AG04450 (cell line): ENCODE results near the gene EEF1AKMT4. TPM values are rescaled to one million over a fixed set of nuclear protein-coding genes. Genes with fewer than 3 reads are reported as not detected.
A peak's percentile ranks its signal among the peaks of the same experiment; 100 is the strongest.

Experiments
- CTCF ChIA-PET: fragments of 300-600, 350-600 bp; formaldehyde crosslinking; extraction: SDS; loops from one replicate; lab custom pipeline; 2022; ENCODE audit warnings: antibody characterized with exemption, inconsistent platforms; lab: Charles Lee
- POLR2A ChIA-PET: fragments of 350-600 bp; formaldehyde crosslinking; extraction: SDS; loops from one replicate; lab custom pipeline; 2021; ENCODE audit warnings: antibody characterized with exemption, inconsistent platforms; lab: Yijun Ruan, JAX
- DNase-seq: peaks from one replicate; pipeline ENCODE4 v3.0.0-alpha.2; 2011; ENCODE audit warnings: low read depth, low spot score
- H3K27ac ChIP-seq: one replicate; pipeline ENCODE4 v1.5.1; 2012; ENCODE audit warnings: low read depth, low read length, control low read depth
- H3K27me3 ChIP-seq: one replicate; pipeline ENCODE4 v1.6.0; 2012; ENCODE audit warnings: low read length; ENCODE audit not compliant: control insufficient read depth, insufficient read depth
- H3K4me3 ChIP-seq: 2 replicates; pipeline ENCODE4 v1.5.1; 2011; ENCODE audit warnings: mild to moderate bottlenecking, low read depth, low read length, control low read depth
- H3K9me3 ChIP-seq: 2 replicates; pipeline ENCODE4 v1.5.1; 2012; ENCODE audit warnings: low read length; ENCODE audit not compliant: control insufficient read depth, insufficient read depth
- polyA plus RNA-seq: library from polyadenylated mRNA; depleted of rRNA; stranded (reverse); fragments of >200 nt; gene quantifications from 2 replicates; pipeline ENCODE4 v1.2.3, GENCODE V29; 2011
- TF ChIP-seq, protein P1 (sequence below): IDR thresholded peaks from 2 replicates; pipeline ENCODE4 v1.5.1; 2011; ENCODE audit warnings: low read depth, low read length, control low read depth, inconsistent platforms

Gene EEF1AKMT4
- polyA plus RNA-seq, 1 experiment = 3.2 TPM

DNA sequence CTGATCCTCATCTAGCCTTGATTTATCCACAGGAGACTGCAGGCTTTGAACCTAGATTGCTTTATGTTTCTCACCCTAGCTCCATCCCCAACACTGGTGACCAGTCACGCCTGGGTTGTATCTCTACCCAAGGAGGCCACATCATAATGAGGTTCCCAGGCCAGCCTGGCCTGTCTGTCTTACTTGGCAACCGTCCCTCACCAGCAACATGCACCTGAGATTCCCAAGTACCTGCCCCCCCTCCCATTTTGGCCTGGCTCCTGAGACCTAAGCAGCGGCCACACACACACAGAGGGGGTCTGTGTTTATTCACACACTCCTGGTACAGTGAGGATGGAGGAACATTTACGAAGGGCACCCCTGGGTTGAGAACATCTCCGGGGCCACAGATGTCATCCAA lies 9.5 kb downstream of the EEF1AKMT4 start:
- Histone ChIP-seq H3K27me3 (peaks cover 31% of the 10 kb centered on the region), H3K27ac (no peak overlapping the region), H3K9me3 (no peaks in the 10 kb centered on the region), H3K4me3 (no peak overlapping the region)
- CTCF ChIA-PET = interaction anchor here (1.1 to 4.0 kb wide), 4 partner anchors 9 to 31 kb away, joined by 4 to 19 read pairs (median 8); partner anchors contain the start of gene EEF1AKMT4
- no peak for DNase-seq
- TF ChIP-seq, protein P1, sequence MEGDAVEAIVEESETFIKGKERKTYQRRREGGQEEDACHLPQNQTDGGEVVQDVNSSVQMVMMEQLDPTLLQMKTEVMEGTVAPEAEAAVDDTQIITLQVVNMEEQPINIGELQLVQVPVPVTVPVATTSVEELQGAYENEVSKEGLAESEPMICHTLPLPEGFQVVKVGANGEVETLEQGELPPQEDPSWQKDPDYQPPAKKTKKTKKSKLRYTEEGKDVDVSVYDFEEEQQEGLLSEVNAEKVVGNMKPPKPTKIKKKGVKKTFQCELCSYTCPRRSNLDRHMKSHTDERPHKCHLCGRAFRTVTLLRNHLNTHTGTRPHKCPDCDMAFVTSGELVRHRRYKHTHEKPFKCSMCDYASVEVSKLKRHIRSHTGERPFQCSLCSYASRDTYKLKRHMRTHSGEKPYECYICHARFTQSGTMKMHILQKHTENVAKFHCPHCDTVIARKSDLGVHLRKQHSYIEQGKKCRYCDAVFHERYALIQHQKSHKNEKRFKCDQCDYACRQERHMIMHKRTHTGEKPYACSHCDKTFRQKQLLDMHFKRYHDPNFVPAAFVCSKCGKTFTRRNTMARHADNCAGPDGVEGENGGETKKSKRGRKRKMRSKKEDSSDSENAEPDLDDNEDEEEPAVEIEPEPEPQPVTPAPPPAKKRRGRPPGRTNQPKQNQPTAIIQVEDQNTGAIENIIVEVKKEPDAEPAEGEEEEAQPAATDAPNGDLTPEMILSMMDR = no peak
- POLR2A ChIA-PET = no interaction called here

DNA sequence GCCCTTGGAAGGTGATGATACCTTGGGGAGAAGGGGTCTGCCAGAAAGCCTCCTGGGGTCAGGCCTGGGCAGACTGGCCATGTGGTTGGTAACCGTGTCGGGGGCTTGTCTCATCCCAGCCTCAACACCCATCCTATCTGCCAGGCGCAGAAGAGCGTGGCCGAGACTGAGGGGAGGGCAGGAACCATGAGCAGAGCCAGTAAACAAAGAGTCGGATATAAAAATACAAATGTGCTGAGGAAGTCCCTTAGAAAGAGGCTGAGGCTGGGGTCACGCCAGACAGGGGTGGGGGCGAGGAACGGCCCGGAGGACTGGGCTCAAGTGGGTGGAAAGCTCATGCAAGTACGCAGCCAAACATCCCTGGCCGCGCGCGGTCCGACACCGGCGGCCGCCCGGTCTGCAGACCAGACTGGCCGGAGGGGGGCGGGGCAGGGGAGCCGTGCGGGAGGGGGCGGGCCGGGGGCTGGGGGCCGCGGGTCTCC lies 10.0 kb downstream of the EEF1AKMT4 start:
- Histone ChIP-seq H3K27me3 (peaks cover 31% of the 10 kb centered on the region), H3K4me3 (no peak overlapping the region), H3K27ac (no peak overlapping the region), H3K9me3 (no peaks in the 10 kb centered on the region)
- POLR2A ChIA-PET = no interaction called here
- DNase-seq = no peak
- CTCF ChIA-PET = interaction anchor here (3.0 to 4.0 kb wide), 2 partner anchors 10 to 32 kb away, joined by 7 to 19 read pairs; partner anchors contain the start of gene EEF1AKMT4
- TF ChIP-seq, protein P1 = no peak

DNA sequence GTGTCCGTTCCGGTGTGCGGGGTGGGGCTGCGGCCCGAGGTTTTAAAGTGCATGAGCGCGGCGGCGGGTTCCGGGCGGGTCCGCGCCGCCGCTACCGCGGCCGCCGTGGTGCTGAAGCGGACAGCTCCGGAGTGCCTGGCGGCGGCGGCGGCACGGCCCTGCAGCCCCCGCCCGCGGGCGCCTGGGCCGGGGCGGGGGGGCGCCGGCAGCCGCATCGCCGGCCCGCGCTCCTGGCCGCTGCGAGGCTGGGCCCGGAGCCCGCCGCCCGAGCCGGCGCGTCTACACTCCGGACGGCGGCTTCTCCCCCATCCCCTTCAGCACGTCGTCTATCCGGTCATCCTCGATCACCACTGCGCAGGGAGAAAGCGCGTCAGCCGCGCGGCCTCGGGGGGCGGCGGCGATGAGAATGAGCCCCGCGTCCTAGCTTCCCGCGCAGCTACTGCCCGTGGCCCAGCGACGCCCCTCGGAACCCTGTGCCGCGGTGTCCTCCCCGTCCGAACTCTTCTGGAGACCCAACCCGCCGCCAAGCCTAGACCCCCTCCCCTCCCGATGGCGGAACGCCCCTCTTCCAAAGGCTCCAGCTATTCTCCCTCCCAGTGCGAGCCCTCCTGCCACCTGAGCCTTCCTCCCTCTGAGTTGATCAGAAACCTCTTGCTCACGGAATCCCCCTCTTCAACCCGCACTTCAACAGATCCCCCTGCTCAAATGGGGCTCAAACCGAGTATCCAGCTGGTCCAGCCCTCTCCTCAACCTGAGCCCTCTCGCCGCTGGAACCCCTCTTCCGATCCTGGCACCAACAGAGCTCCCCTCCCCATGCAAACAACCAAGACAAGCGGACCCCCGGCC lies 10.6 kb downstream of the EEF1AKMT4 start:
- Histone ChIP-seq H3K27me3 (peaks cover 31% of the 10 kb centered on the region), H3K27ac (no peak overlapping the region), H3K4me3 (peak overlapping the region; percentile 32), H3K9me3 (no peaks in the 10 kb centered on the region)
- DNase-seq = no peak
- TF ChIP-seq, protein P1 = no peak
- ChIA-PET CTCF (interaction anchor here (1.1 to 4.0 kb wide), 3 partner anchors 8 to 32 kb away, joined by 3 to 19 read pairs (median 7); partner anchors contain the start of gene EEF1AKMT4), POLR2A (interaction anchor here (0.8 kb wide), 1 partner anchor 31 kb away, joined by 3 read pairs; no protein-coding TSS in a partner anchor)

- POLR2A ChIA-PET = interaction anchor here (0.8 kb wide), 1 partner anchor 32 kb away, joined by 3 read pairs; no protein-coding TSS in a partner anchor
- CTCF ChIA-PET = interaction anchor here (1.1 to 4.0 kb wide), 3 partner anchors 9 to 33 kb away, joined by 3 to 19 read pairs (median 7); partner anchors contain the start of gene EEF1AKMT4
- Histone ChIP-seq H3K27me3 (peaks cover 31% of the 10 kb centered on the region), H3K9me3 (no peaks in the 10 kb centered on the region), H3K4me3 (peak overlapping the region; percentile 59), H3K27ac (no peak overlapping the region)
- TF ChIP-seq, protein P1 = no peak
- DNase-seq = no peak
These were observed 11.3 kb downstream of the EEF1AKMT4 start for GRCh38 chr3:184260724-184261269.
